Ascending aorta (tissue), 2 donors: ENCODE results near the gene TEAD1. TPM values are rescaled to one million over a fixed set of nuclear protein-coding genes. Genes with fewer than 3 reads are reported as not detected.

Experiments
- DNase-seq, 2 donors: peaks; one replicate each; pipeline ENCODE4 v3.0.0-alpha.2; 2019; ENCODE audit warnings: low spot score in 2 of 2
- H3K27ac ChIP-seq, 2 donors: fragments of 200-600 bp; sonication (generic); one replicate each; pipeline ENCODE4 v1.5.1; 2016 to 2017; ENCODE audit warnings: mild to moderate bottlenecking in 1 of 2
- H3K27me3 ChIP-seq: fragments of 200-600 bp; sonication (generic); one replicate; pipeline ENCODE4 v1.5.1; 2017
- H3K36me3 ChIP-seq, 2 donors: fragments of 200-600 bp; sonication (generic); one replicate each; pipeline ENCODE4 v1.5.1; 2016
- H3K4me1 ChIP-seq, 2 donors: fragments of 200-600 bp; sonication (generic); one replicate each; pipeline ENCODE4 v1.5.1; 2016 to 2017; ENCODE audit warnings: mild to moderate bottlenecking in 1 of 2
- H3K4me3 ChIP-seq, 2 donors: fragments of 200-600 bp; sonication (generic); one replicate each; pipeline ENCODE4 v1.5.1; 2016 to 2017; ENCODE audit warnings: mild to moderate bottlenecking in 1 of 2
- H3K9me3 ChIP-seq, 2 donors: fragments of 200-600 bp; sonication (generic); one replicate each; pipeline ENCODE4 v1.5.1; 2016
- CTCF ChIP-seq, 3 experiments: fragments of 200-600 bp in 2 of 3; fragments of 450-650 bp in 1 of 3; sonication (generic) in 2 of 3; IDR thresholded peaks; one replicate each; pipeline ENCODE4 v1.5.1; 2016 to 2019; ENCODE audit warnings: antibody characterized with exemption in 3 of 3, mild to moderate bottlenecking in 1 of 3, moderate library complexity in 1 of 3
- intact Hi-C: fragments of 100-400 bp; cut with DNase I; formaldehyde crosslinking; loops from one replicate; pipeline ENCODE4 v1.15.1; 2023
- total RNA-seq: library from RNA; depleted of rRNA; stranded (reverse); fragments of >200 nt; gene quantifications from one replicate; pipeline ENCODE4 v1.1.0, GENCODE V29; 2016

Gene TEAD1
- 112 TPM for total RNA-seq

- Histone ChIP-seq H3K4me3 (peak within 1 kb of the TSS; percentile 85 to 97), H3K9me3 (no peaks in the 10 kb centered on the region), H3K27me3 (no peaks in the 10 kb centered on the region), H3K27ac (peak within 1 kb of the TSS; percentile 86 to 99), H3K4me1 (peaks cover 0 to 8% of the 10 kb centered on the region in 2 donors), H3K36me3 (no peaks in the 10 kb centered on the region)
- intact Hi-C loops = loop anchor here (1.0 to 5.0 kb wide), 5 partner anchors 19 to 342 kb away; partner anchors contain the start of gene PARVA
- TF ChIP-seq CTCF (IDR thresholded peaks at IDR 0.05) = no peak
- DNase-seq = peak; percentile 65 to 98
These were observed at the start of gene TEAD1 for GRCh38 chr11:12673924-12674570. TSS of gene TEAD1 (plus strand) at chr11:12674421.

GRCh38 chr11:12624595-12624994 lies 49.6 kb upstream of the TEAD1 start:
- intact Hi-C loops = no loop called here
- H3K36me3 ChIP-seq = no peaks in the 10 kb centered on the region
- TF ChIP-seq CTCF (IDR thresholded peaks at IDR 0.05) = no peak
- no peaks in the 10 kb centered on the region for H3K4me1 ChIP-seq
- H3K4me3 ChIP-seq = no peak overlapping the region
- peaks cover 7 to 17% of the 10 kb centered on the region in 2 donors for H3K9me3 ChIP-seq
- DNase-seq = no peak
- no peaks in the 10 kb centered on the region for H3K27me3 ChIP-seq
- no peak overlapping the region for H3K27ac ChIP-seq

GRCh38 chr11:12625438-12626071 lies 48.7 kb upstream of the TEAD1 start:
- intact Hi-C loops = no loop called here
- no peak overlapping the region for H3K27ac ChIP-seq
- no peak for DNase-seq
- TF ChIP-seq CTCF (IDR thresholded peaks at IDR 0.05) = no peak
- H3K4me3 ChIP-seq = no peak overlapping the region
- H3K4me1 ChIP-seq = no peaks in the 10 kb centered on the region
- peaks cover 7 to 17% of the 10 kb centered on the region in 2 donors for H3K9me3 ChIP-seq
- no peaks in the 10 kb centered on the region for H3K27me3 ChIP-seq
- no peaks in the 10 kb centered on the region for H3K36me3 ChIP-seq

GRCh38 chr11:12626616-12627015 lies 47.6 kb upstream of the TEAD1 start:
- Histone ChIP-seq H3K27me3 (no peaks in the 10 kb centered on the region), H3K4me3 (no peak overlapping the region), H3K36me3 (no peaks in the 10 kb centered on the region), H3K27ac (no peak overlapping the region), H3K9me3 (peaks cover 7 to 17% of the 10 kb centered on the region in 2 donors), H3K4me1 (no peaks in the 10 kb centered on the region)
- no peak for DNase-seq
- intact Hi-C loops = no loop called here
- no peak for TF ChIP-seq CTCF (IDR thresholded peaks at IDR 0.05)

GRCh38 chr11:12628314-12628713 lies 45.9 kb upstream of the TEAD1 start:
- intact Hi-C loops = no loop called here
- Histone ChIP-seq H3K27me3 (no peaks in the 10 kb centered on the region), H3K4me1 (no peaks in the 10 kb centered on the region), H3K36me3 (no peaks in the 10 kb centered on the region), H3K27ac (no peak overlapping the region), H3K4me3 (no peak overlapping the region), H3K9me3 (peaks cover 7 to 16% of the 10 kb centered on the region in 2 donors)
- no peak for TF ChIP-seq CTCF (IDR thresholded peaks at IDR 0.05)
- no peak for DNase-seq
